HG03439 (cell line): ENCODE results near the gene MIER1.

ENCODE experiments used
- ATAC-seq: cut with Tn5 transposase; IDR thresholded peaks from one replicate; pipeline ENCODE4 v1.9.1; 2021; ENCODE audit warnings: mild to moderate bottlenecking, moderate library complexity; ENCODE audit not compliant: unreplicated experiment

Gene MIER1

GRCh38 chr1:66996018-66996682 is 71.4 kb downstream of the MIER1 start:
- peak; percentile 72 for ATAC-seq

DNA sequence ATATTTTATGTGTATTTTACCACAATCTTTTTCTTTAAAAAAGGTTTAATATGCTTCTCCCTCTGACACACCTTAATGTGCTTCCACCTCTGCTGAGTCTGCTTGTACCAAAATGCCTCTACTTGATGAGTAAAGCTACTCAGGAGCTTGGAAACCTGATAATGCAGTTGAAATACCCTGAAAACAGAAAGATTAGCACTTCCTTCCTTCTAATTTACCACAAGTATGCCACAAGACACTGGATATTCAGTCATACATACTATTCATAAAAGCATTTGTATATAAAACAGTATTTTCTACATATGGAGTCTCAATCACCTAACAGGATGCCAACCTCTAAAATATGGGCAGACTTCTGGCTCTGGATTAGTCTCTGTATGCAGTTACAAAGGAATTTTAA is 74.2 kb downstream of the MIER1 start:
- no peak for ATAC-seq

- no peak for ATAC-seq
Measured at GRCh38 chr1:66999640-67000400, 75.0 kb downstream of the MIER1 start.

DNA sequence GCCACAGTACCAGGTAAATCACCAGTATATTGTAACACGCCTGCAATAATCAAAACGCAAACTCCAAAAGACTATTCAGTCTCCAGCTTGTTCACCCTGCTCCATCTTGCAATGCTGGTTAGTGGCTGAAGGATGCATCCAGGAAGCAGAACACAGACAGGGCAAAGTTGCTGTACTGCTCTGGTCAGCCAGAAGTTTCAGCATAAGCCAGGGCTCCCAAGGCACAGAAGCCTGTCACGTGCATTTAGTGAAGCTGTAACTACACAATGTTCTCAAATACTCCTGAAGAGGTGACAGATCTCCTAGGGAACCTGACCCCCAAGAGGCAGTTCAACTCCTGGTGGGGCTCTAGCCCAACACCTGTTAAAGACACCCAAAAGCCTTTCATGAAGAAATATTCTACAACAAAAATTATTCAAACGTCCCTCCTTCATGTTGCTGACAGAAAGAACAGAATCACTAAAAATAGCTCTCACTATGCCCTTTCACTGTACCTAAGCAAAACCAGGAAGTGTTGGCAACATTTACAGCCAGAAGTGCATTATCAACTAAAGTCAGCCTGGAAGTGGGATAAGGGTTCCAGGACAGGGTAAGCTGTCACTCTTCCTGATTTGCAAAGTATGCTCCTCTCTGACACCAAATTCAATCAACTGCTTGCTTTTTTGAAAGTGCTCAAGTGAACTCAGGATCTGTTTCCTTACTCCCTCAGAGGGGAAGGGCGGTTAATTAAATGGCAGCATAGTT is 77.1 kb downstream of the MIER1 start:
- ATAC-seq = no peak

GRCh38 chr1:67004176-67004575 is 79.4 kb downstream of the MIER1 start:
- no peak for ATAC-seq

- no peak for ATAC-seq
Measured at GRCh38 chr1:67005068-67005467, 80.3 kb downstream of the MIER1 start.

GRCh38 chr1:67009792-67010191 is 85.0 kb downstream of the MIER1 start:
- no peak for ATAC-seq

- ATAC-seq = no peak
Measured at GRCh38 chr1:67013573-67013972, 88.8 kb downstream of the MIER1 start.

- ATAC-seq = no peak
Measured at GRCh38 chr1:67018574-67018973, 93.8 kb downstream of the MIER1 start.

- ATAC-seq = no peak
Measured at GRCh38 chr1:67019121-67019520, 94.3 kb downstream of the MIER1 start.

DNA sequence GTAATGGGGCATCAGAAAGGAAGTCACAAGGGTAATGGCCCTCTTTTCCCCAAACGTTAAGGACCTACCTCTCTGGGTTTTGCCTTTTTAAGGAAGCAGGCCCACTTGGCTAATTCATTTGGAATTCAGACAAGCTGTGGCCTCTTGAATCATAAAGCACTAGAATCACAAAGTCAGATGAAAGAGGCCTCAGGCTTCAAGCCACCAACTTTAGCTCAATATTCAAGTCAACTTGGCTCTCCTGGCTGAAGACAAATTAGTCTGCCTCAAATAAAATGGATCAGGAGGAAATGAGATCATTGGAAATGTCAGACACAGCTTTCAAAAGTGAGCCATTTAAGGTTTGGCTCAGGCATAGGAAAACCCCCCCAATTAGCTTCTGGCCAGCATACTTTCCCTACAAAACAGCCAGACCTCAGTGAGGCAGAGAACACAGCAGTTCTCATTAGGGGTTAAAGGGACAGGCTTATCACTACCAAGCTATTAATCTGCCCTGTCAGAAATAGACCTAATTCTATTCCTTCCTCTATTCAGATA is 94.9 kb downstream of the MIER1 start:
- ATAC-seq = no peak

DNA sequence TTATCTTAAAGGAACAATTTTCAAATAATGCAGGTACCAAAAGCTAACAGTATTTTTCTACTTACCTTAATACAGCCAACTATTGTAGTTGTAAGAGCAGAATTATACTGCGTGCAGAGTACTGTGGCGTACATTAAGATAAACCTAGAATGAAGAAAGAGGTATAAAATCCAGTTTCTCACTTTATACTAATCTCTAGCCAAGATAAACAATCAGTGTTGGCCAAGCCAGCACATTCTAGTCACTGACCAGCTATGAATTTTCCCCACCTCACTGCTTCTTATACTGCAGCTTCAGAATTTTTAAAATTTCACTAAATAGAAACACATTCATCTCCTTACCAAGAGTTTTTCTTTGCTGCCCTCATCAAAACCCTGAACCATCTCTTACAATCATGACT is 95.5 kb downstream of the MIER1 start:
- no peak for ATAC-seq

- ATAC-seq = no peak
Measured at GRCh38 chr1:67020765-67021164, 96.0 kb downstream of the MIER1 start.

- no peak for ATAC-seq
Measured at GRCh38 chr1:67029472-67029871, 104.7 kb downstream of the MIER1 start.

DNA sequence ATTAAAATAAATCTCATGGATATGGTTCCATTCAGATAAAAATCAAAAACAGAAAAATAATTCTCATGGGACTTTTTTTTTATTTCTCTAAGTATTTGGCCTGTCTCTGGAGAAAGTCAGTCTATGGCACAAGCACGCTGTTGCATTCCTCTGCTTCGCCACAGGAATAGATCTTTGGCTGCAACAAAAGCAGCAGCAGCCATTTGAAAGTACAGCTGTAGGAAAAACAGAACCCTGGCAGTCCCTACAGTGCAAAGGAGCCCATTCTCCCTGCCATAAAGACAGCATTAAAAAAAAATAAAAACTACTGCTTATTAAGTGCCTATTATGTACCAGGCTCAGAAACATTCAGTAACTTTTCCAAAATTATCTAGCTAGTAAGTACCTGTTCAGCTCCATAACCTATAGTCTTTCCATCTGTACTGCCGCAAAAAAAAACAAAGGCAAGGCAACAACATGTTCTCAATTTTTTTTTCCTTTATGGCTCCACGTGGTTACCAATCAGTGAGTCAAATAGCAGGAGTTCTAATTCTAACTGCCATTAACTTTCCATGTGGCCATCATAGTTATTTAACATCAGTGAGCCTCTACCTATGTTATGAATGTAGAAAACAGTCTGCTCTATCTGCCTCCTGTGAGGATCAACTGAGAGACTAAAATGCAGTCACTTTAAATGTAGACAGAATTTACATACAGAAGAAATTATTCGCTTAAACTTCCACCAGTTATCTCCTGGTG is 106.5 kb downstream of the MIER1 start:
- ATAC-seq = no peak

GRCh38 chr1:67031859-67032247 is 107.1 kb downstream of the MIER1 start:
- ATAC-seq = no peak
